ENCODE measurements around the gene TECTB.

TECTB gene

DNA sequence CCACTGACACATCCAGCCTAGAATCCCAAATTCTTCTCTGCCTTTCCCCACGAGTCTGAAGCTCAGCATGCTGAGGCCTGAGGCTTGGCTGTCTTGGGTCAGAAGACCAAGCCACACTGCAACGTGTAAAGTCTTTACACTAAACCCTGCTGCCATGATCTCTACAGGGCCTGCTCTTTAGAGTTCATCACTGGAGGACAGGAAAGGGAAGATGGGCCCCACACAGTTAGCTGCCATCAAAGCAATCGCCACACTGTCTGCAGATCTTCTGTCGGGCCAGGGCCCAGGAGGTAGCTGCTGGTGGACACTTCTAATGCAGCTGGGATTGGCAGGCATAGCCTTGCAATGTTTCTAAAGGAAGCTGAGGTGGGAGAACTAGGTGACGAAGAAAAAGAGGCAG lies 8.4 kb upstream of the TECTB start:
- Histone ChIP-seq H3K9ac (ENCODE audit: low read length) (no peak overlapping the region), H3K27me3 (replicated peaks; ENCODE audit: control insufficient read depth, insufficient read depth, low read length) (no peaks in the 10 kb centered on the region), H3K36me3 (ENCODE audit: control insufficient read depth, insufficient read depth, low read length, severe bottlenecking) (no peaks in the 10 kb centered on the region), H3K4me3 (ENCODE audit: low read length) (no peak overlapping the region), H3K9me3 (ENCODE audit: control insufficient read depth, low read length) (no peaks in the 10 kb centered on the region), H3K4me1 (ENCODE audit: control insufficient read depth, insufficient read depth, low read length) (peaks cover 38% of the 10 kb centered on the region)
- DNase-seq (ENCODE audit: low read depth): no peak

DNA sequence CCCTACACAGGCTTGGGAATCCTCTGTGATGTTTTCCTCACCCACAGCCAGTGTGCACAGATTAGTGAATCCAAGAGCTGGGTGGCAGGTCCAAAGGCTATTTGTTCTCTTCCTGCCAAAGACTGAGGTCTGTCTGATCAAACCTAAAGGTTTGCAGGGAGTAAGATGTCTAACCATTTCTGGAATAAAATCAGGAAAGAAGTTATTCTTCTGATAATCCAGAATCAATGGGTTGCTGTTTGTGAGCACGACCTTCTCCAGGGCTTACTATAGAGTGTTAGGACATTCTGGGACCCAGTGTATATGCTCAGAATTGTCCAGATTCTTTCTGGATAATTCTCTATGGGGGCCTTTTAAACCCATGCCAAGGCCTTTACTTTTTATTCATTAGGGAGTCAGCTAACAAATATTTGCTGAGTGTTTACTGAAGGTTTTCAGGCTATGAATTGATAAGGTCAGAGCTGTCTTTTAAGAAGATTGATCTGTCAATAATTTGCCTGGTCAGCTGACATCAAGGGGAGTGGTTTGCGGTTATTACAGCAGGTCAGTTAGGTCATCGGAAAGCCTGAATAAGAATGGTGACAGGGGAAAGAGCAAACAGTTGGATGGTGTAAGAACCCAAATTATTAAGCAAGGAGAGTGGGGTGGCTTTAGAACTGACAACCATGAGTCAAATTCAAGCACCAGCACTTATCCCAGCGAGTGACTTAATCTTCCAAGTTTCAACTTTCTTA lies 7.5 kb upstream of the TECTB start:
- H3K4me3 ChIP-seq (ENCODE audit: low read length): no peak overlapping the region
- no peak for DNase-seq (ENCODE audit: low read depth)
- no peak overlapping the region for H3K9ac ChIP-seq (ENCODE audit: low read length)
- H3K4me1 ChIP-seq (ENCODE audit: control insufficient read depth, insufficient read depth, low read length): peaks cover 42% of the 10 kb centered on the region
- no peaks in the 10 kb centered on the region for H3K27me3 ChIP-seq (replicated peaks; ENCODE audit: control insufficient read depth, insufficient read depth, low read length)
- H3K9me3 ChIP-seq (ENCODE audit: control insufficient read depth, low read length): no peaks in the 10 kb centered on the region
- no peaks in the 10 kb centered on the region for H3K36me3 ChIP-seq (ENCODE audit: control insufficient read depth, insufficient read depth, low read length, severe bottlenecking)

GRCh38 chr10:112278871-112279270 lies 4.3 kb upstream of the TECTB start:
- Histone ChIP-seq H3K4me3 (ENCODE audit: low read length) (no peak overlapping the region), H3K9ac (ENCODE audit: low read length) (no peak overlapping the region)
- no peak for DNase-seq (ENCODE audit: low read depth)

DNA sequence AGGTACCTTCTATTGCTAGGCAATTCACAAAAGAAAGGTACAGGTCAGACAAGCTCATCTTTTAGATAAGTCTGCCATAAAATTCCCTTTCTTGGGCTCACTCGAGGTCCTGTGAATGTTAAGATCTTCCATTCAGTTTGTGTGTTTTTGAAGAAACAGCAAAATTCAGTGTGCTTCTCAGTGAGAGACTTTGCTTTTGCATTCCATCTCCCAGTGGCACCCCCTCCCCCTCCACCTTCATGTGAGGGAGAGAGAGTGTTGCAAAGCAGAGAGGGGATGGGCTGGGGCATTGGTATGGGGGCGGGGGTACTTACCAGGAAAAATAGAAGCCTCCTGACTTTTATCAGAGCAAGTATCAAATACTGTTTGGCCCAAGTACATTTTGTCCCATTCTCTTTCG lies 3.8 kb upstream of the TECTB start:
- Histone ChIP-seq H3K36me3 (ENCODE audit: control insufficient read depth, insufficient read depth, low read length, severe bottlenecking) (no peaks in the 10 kb centered on the region), H3K27me3 (replicated peaks; ENCODE audit: control insufficient read depth, insufficient read depth, low read length) (no peaks in the 10 kb centered on the region), H3K4me3 (ENCODE audit: low read length) (no peak overlapping the region), H3K9me3 (ENCODE audit: control insufficient read depth, low read length) (no peaks in the 10 kb centered on the region), H3K4me1 (ENCODE audit: control insufficient read depth, insufficient read depth, low read length) (peaks cover 25% of the 10 kb centered on the region), H3K9ac (ENCODE audit: low read length) (no peak overlapping the region)
- DNase-seq (ENCODE audit: low read depth): no peak

More at GRCh38 chr10:112278871-112279270, 4.3 kb upstream of the TECTB start:
- Histone ChIP-seq H3K4me1 (ENCODE audit: control insufficient read depth, insufficient read depth, low read length) (peaks cover 25% of the 10 kb centered on the region), H3K36me3 (ENCODE audit: control insufficient read depth, insufficient read depth, low read length, severe bottlenecking) (no peaks in the 10 kb centered on the region), H3K27me3 (replicated peaks; ENCODE audit: control insufficient read depth, insufficient read depth, low read length) (no peaks in the 10 kb centered on the region), H3K9me3 (ENCODE audit: control insufficient read depth, low read length) (no peaks in the 10 kb centered on the region)

- Histone ChIP-seq H3K4me1 (ENCODE audit: control insufficient read depth, insufficient read depth, low read length) (peaks cover 25% of the 10 kb centered on the region), H3K27me3 (replicated peaks; ENCODE audit: control insufficient read depth, insufficient read depth, low read length) (no peaks in the 10 kb centered on the region), H3K4me3 (ENCODE audit: low read length) (no peak overlapping the region), H3K36me3 (ENCODE audit: control insufficient read depth, insufficient read depth, low read length, severe bottlenecking) (no peaks in the 10 kb centered on the region), H3K9me3 (ENCODE audit: control insufficient read depth, low read length) (no peaks in the 10 kb centered on the region), H3K9ac (ENCODE audit: low read length) (no peak overlapping the region)
- DNase-seq (ENCODE audit: low read depth): no peak
These were observed 2.8 kb upstream of the TECTB start for GRCh38 chr10:112280205-112280921.

DNA sequence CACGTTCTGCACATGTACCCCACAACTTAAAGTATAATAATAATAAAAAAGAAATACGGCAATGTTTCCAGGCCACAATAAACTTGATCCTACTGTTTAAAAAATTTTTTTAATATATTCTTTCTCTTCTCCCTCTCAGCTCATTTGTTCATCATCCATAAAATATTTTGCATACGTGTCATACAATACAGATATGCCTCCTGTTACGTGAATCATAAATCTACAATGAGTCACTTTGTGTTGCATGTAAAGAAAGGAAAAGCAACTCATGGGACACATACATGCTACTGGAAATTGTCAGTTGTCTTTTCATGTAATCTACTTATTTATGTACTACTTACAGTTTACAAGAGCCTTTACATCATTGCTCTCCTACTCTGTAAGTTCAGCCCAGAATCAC lies 1.1 kb upstream of the TECTB start:
- Histone ChIP-seq H3K9me3 (ENCODE audit: control insufficient read depth, low read length) (no peaks in the 10 kb centered on the region), H3K4me3 (ENCODE audit: low read length) (no peak overlapping the region)
- DNase-seq (ENCODE audit: low read depth): no peak

GRCh38 chr10:112286837-112287818 lies 3.9 kb downstream of the TECTB start:
- Histone ChIP-seq H3K36me3 (ENCODE audit: control insufficient read depth, insufficient read depth, low read length, severe bottlenecking) (no peaks in the 10 kb centered on the region), H3K9ac (ENCODE audit: low read length) (no peak overlapping the region), H3K4me3 (ENCODE audit: low read length) (no peak overlapping the region), H3K27me3 (replicated peaks; ENCODE audit: control insufficient read depth, insufficient read depth, low read length) (no peaks in the 10 kb centered on the region), H3K4me1 (ENCODE audit: control insufficient read depth, insufficient read depth, low read length) (peaks cover 17% of the 10 kb centered on the region), H3K9me3 (ENCODE audit: control insufficient read depth, low read length) (no peaks in the 10 kb centered on the region)
- DNase-seq (ENCODE audit: low read depth): no peak

More for the DNA sequence above, 1.1 kb upstream of the TECTB start:
- Histone ChIP-seq H3K36me3 (ENCODE audit: control insufficient read depth, insufficient read depth, low read length, severe bottlenecking) (no peaks in the 10 kb centered on the region), H3K4me1 (ENCODE audit: control insufficient read depth, insufficient read depth, low read length) (peaks cover 25% of the 10 kb centered on the region), H3K9ac (ENCODE audit: low read length) (no peak overlapping the region), H3K27me3 (replicated peaks; ENCODE audit: control insufficient read depth, insufficient read depth, low read length) (no peaks in the 10 kb centered on the region)

GRCh38 chr10:112287844-112288243 lies 4.6 kb downstream of the TECTB start:
- no peaks in the 10 kb centered on the region for H3K9me3 ChIP-seq (ENCODE audit: control insufficient read depth, low read length)
- no peak for DNase-seq (ENCODE audit: low read depth)
- no peaks in the 10 kb centered on the region for H3K27me3 ChIP-seq (replicated peaks; ENCODE audit: control insufficient read depth, insufficient read depth, low read length)
- no peaks in the 10 kb centered on the region for H3K36me3 ChIP-seq (ENCODE audit: control insufficient read depth, insufficient read depth, low read length, severe bottlenecking)
- H3K4me1 ChIP-seq (ENCODE audit: control insufficient read depth, insufficient read depth, low read length): peaks cover 17% of the 10 kb centered on the region
- no peak overlapping the region for H3K4me3 ChIP-seq (ENCODE audit: low read length)
- H3K9ac ChIP-seq (ENCODE audit: low read length): no peak overlapping the region

- no peaks in the 10 kb centered on the region for H3K36me3 ChIP-seq (ENCODE audit: control insufficient read depth, insufficient read depth, low read length, severe bottlenecking)
- H3K4me1 ChIP-seq (ENCODE audit: control insufficient read depth, insufficient read depth, low read length): peaks cover 17% of the 10 kb centered on the region
- H3K4me3 ChIP-seq (ENCODE audit: low read length): no peak overlapping the region
- no peak for DNase-seq (ENCODE audit: low read depth)
- no peaks in the 10 kb centered on the region for H3K27me3 ChIP-seq (replicated peaks; ENCODE audit: control insufficient read depth, insufficient read depth, low read length)
- H3K9me3 ChIP-seq (ENCODE audit: control insufficient read depth, low read length): no peaks in the 10 kb centered on the region
- no peak overlapping the region for H3K9ac ChIP-seq (ENCODE audit: low read length)
These were observed 5.3 kb downstream of the TECTB start for GRCh38 chr10:112288486-112288885.

DNA sequence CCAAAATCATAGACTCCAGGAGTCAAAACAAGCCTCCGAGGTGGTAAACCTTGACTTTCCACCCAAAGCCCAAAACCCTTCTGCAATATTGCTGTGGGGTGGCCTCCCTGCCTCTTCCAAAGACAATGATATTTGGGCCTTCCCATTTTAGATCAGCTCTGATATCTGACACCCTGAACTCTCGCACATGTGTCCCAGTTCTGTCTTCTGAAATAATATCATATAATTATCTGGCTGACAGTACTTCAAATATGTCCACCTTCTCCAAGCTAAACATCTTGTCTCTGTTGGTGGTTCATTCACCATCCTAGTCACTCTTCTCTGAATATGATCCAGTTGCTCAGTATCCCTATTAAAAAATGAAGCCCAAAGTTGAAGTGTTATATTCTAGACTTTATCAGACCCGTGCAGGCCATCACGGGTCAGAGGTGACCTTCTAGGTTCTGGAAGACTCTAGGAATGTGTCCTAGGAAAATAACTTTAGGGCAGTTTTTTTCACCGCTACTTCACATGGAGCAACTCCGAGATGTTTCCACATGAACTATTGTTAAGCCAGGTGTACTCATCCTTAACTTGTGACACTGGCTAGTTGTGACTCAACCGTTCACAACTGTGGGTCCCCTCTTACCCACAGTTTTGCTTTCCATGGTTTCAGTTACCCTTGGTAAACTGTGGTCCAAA lies 6.3 kb downstream of the TECTB start:
- Histone ChIP-seq H3K36me3 (ENCODE audit: control insufficient read depth, insufficient read depth, low read length, severe bottlenecking) (no peaks in the 10 kb centered on the region), H3K9me3 (ENCODE audit: control insufficient read depth, low read length) (no peaks in the 10 kb centered on the region), H3K27me3 (replicated peaks; ENCODE audit: control insufficient read depth, insufficient read depth, low read length) (no peaks in the 10 kb centered on the region), H3K4me1 (ENCODE audit: control insufficient read depth, insufficient read depth, low read length) (peaks cover 17% of the 10 kb centered on the region), H3K4me3 (ENCODE audit: low read length) (no peak overlapping the region), H3K9ac (ENCODE audit: low read length) (no peak overlapping the region)
- DNase-seq (ENCODE audit: low read depth): no peak

All from adipocyte (in vitro differentiated cells).